ENCODE measurements around the gene NLRP9. TPM values are rescaled to one million over a fixed set of nuclear protein-coding genes. Genes with fewer than 3 reads are reported as not detected.

NLRP9 gene
- total and polyA plus RNA-seq, 3 donors from 2014 or later = 0.11 to 0.68 (median 0.39) TPM

- H3K4me1 ChIP-seq = peaks cover 62% of the 10 kb centered on the region
- H3K27ac ChIP-seq = peak overlapping the region; percentile 80 to 93
- H3K9me3 ChIP-seq = no peaks in the 10 kb centered on the region
- no peaks in the 10 kb centered on the region for H3K27me3 ChIP-seq
- DNase-seq = no peak
- H3K36me3 ChIP-seq (ENCODE audit: low read depth, missing control alignments) = no peaks in the 10 kb centered on the region
- TF ChIP-seq CTCF (IDR thresholded peaks at IDR 0.05) (no peak), POLR2A (IDR thresholded peaks at IDR 0.05) (no peak)
- 18 to 19% methylated on average over 12 to 17 of the region's 17 CpGs for WGBS, 2 donors
- intact Hi-C loops (cut with DNase I; ENCODE audit: low total_unique reads) = no loop called here
- H3K4me3 ChIP-seq = peak overlapping the region; percentile 88 to 98
Measured at GRCh38 chr19:55674459-55674840, 63.8 kb downstream of the NLRP9 start.

- H3K27me3 ChIP-seq = no peaks in the 10 kb centered on the region
- H3K9me3 ChIP-seq = no peaks in the 10 kb centered on the region
- H3K4me1 ChIP-seq = peaks cover 58% of the 10 kb centered on the region
- TF ChIP-seq POLR2A (IDR thresholded peaks at IDR 0.05) (no peak), CTCF (IDR thresholded peaks at IDR 0.05) (no peak)
- intact Hi-C loops (cut with DNase I; ENCODE audit: low total_unique reads) = no loop called here
- WGBS, 2 donors = 38 to 56% methylated on average over 11 to 15 of the region's 15 CpGs
- peak overlapping the region in 1 of 2 donors; percentile 88 for H3K4me3 ChIP-seq
- no peak for DNase-seq
- peak overlapping the region; percentile 80 to 93 for H3K27ac ChIP-seq
- H3K36me3 ChIP-seq (ENCODE audit: low read depth, missing control alignments) = no peaks in the 10 kb centered on the region
Measured at GRCh38 chr19:55673889-55674288, 64.3 kb downstream of the NLRP9 start.

- H3K4me1 ChIP-seq = peaks cover 55% of the 10 kb centered on the region
- intact Hi-C loops (cut with DNase I; ENCODE audit: low total_unique reads) = no loop called here
- no peak overlapping the region for H3K4me3 ChIP-seq
- H3K9me3 ChIP-seq = no peaks in the 10 kb centered on the region
- no peaks in the 10 kb centered on the region for H3K36me3 ChIP-seq (ENCODE audit: low read depth, missing control alignments)
- DNase-seq = no peak
- 39 to 62% methylated on average over 9 of the region's 9 CpGs for WGBS, 2 donors
- H3K27ac ChIP-seq = peak overlapping the region; percentile 80 to 93
- no peaks in the 10 kb centered on the region for H3K27me3 ChIP-seq
- TF ChIP-seq POLR2A (IDR thresholded peaks at IDR 0.05) = no peak
Measured at GRCh38 chr19:55673465-55673864, 64.7 kb downstream of the NLRP9 start.

- H3K4me3 ChIP-seq = no peak overlapping the region
- no peaks in the 10 kb centered on the region for H3K27me3 ChIP-seq
- H3K27ac ChIP-seq = peak overlapping the region in 1 of 2 donors; percentile 30
- DNase-seq = no peak
- no peaks in the 10 kb centered on the region for H3K9me3 ChIP-seq
- 56 to 75% methylated on average over 5 of the region's 5 CpGs for WGBS, 2 donors
- TF ChIP-seq CTCF (IDR thresholded peaks at IDR 0.05) = no peak
- no peak for TF ChIP-seq POLR2A (IDR thresholded peaks at IDR 0.05)
- no peaks in the 10 kb centered on the region for H3K36me3 ChIP-seq (ENCODE audit: low read depth, missing control alignments)
- intact Hi-C loops (cut with DNase I; ENCODE audit: low total_unique reads) = no loop called here
- peaks cover 47% of the 10 kb centered on the region for H3K4me1 ChIP-seq
Measured at GRCh38 chr19:55672418-55672817, 65.8 kb downstream of the NLRP9 start.

- intact Hi-C loops (cut with DNase I; ENCODE audit: low total_unique reads) = no loop called here
- TF ChIP-seq CTCF (IDR thresholded peaks at IDR 0.05) = no peak
- no peak for TF ChIP-seq POLR2A (IDR thresholded peaks at IDR 0.05)
- no peak overlapping the region for H3K4me3 ChIP-seq
- H3K36me3 ChIP-seq (ENCODE audit: low read depth, missing control alignments) = no peaks in the 10 kb centered on the region
- H3K27me3 ChIP-seq = no peaks in the 10 kb centered on the region
- H3K9me3 ChIP-seq = no peaks in the 10 kb centered on the region
- peaks cover 37% of the 10 kb centered on the region for H3K4me1 ChIP-seq
- WGBS, 2 donors = 65 to 71% methylated on average over 2 of the region's 2 CpGs
- no peak overlapping the region for H3K27ac ChIP-seq
- no peak for DNase-seq
Measured at GRCh38 chr19:55671054-55671378, 67.2 kb downstream of the NLRP9 start.

Measured in testis (tissue), 3 donors.